ENCODE measurements around the gene CELSR3.

CELSR3 gene

DNA sequence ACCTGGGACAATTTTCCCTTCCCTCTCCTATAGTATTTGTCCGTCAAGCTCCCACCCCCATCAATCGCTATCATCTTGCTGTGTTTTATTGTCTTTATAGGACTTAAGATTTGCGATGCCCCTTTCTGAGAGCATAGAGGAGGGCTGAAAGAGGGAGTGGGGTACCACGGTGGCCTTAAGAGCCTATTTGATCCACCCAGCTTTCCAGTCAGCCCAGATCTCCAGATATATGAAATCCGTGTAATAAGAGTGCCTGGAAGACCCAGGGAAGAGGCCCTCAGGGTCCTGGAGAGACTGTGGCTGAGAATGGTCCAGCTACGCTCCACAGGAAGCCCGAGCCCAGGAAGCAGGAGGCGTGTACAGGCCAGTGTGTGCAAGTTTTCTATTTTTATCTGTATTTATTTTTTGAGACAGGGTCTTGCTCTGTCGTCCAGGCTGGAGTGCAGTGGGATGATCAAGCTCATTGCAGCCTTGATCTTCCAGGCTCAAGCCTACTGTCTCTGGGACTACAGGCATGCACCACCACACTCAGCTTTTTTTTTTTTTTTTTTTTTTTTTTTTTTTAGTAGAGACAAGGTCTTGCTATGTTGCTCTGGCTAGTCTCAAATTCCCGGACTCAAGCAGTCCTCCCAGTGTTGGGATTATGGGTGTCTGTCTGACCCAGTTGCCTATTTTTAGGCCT lies 24.0 kb upstream of the CELSR3 start:
- no peak for DNase-seq

DNA sequence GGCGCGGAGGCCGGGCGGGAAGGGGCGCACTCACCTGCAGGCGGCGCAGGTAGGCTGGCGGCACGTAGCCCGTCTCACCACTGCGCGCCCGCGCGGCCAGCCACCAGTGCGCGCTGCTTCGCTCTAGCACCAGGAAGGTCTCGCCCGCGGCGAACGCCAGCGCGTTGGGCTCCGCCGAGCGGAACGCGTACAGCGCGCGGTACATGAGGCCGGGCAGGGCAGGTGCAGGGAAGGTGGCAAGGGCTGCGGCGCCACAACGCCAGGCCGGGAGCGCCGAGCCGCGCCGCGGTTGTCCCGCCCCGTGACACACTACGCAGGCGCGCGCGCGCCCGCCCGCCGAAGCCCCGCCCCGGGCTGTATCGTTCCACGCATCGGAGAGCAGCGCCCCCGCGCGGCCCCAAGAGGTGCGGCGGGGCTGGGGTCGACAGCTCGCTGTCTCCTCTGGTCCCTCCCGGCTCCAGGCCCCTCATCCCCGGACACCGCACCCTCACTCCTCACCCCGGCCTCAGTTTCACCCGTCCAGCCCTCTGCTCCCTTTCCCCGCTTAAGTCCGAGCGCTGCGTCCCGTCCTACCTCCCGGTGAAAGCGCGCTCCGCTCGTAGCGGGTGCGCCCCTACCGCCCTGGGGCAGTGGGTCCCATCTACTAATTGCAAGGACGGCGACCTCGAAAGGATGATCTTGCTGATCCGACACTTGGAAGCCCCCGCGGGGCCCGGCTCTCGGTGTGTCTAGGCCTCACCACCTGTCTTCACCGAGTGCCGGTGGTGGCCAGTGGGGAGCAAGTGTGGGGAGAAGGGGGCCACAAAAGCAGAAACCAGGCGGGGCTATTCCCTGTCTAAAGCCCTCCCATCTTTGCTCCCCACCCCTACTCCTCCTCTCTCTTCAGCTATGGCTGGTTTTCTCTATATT lies 23.2 kb upstream of the CELSR3 start, which contains the start of gene NCKIPSD:
Gene NCKIPSD, minus strand, starts transcription at position 313 of the 909 bp plus-strand sequence. Its CDS starts 108 bp downstream, at position 205.
- peak; percentile 93 for DNase-seq

DNA sequence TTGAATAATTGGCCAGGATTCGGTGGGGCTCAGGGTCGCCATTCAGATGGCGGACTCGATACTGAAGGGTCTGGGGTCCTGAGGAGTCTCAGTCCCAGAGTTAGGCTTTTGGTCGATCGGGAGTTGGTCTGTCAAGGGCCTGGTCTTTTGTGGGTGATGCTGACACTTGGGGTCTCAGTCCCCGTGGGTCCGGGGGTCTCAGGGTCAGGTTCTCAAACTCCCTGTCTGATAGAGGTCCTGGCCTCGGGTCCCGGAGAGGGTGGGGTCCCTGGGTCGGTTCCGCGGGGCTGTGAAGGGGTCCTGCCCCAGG lies 22.6 kb upstream of the CELSR3 start:
- DNase-seq = no peak

DNA sequence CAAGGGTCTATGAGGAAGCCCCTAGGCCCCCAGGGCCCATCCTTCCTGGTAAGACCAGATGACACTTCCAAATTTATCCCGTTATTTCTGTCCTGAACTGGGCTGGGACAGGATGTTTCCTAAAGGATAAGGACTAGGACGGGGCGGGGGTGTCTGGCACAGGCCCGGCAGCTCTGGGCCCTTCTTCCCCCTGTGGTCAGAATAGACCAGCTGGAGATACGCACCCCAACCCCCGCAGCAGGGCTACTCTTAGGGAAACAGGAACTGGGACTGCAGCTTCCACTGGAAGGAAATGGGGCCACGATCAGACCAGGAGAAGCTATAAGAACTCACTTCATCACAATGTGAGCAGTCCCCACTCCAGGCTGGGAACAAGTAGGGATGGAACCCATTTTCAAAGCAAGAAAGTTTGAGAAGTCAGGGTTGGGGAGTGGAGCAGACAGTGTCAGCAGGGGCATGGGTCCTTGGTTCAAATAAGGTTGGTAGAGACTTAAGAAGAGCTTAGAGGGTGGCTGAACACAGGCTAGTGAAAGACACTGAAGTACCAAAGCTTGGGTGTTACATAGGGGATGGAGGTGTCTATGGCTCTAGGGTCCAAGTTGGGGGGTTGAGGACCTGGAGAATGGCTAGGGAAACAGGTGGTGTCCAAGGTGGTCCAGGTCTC lies 21.9 kb upstream of the CELSR3 start:
- peak; percentile 61 for DNase-seq

DNA sequence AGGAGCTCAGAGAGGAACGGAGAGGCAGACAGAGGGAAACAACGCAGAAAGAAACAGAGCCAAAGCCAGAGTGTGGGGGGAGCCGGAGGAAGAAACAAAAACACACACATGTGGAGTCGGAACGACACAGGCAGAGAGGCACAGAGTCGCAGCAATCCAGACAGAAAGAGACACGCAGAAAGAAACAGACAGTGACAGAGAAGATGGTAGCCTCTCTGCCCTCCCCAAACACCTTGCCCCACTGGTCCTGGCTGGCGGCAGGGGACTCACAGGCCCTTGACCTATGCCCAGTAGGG lies 21.3 kb upstream of the CELSR3 start:
- DNase-seq = no peak

DNA sequence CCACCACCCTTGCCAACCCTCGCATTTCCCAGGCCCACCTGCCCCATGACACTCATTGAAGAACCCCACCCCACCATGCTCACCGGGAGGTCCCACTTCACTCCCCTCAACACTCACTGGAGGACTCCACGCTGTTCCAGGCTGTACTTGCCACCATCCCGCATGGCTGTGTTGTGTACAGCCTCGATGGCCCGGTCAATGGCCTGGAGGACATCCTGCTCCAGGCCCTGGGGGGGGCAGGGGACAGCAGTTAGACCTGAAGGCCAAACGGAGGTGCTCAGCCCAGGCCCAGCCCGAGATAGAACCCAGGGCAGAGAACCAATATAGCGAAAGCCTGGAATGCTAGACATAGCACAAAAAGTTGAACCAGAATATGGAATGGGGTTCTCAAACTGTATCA lies 20.1 kb upstream of the CELSR3 start:
- DNase-seq = no peak

DNA sequence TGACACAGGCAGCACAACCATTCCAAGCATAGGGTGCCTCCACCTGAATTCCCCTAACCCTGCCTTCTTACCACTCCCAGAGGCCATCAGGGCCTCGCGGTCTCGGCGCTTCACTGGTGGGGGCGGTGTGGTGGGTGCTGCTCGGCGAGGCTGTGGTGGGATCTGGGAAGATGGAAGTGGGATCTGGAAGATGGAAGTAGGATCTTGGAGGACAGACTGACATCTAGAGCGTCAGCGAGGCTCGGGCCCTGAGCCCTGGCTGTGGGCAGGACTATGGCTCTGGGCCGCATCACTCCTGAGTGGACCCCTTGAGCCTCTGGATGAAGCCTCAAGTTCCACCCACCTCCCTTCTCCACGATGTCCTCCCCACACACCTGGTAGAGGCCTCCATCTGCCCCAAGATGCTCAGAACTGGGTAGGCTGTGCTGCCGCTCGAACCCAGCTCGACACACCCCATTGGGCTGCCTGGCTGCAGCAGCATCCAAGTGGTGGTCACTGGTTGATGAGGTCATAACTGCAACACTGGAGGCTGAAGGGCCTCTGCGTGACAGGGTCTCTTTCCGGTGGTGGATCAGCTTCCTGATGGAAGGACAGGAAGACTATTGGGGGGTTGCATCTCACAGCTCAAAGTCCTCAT lies 19.4 kb upstream of the CELSR3 start:
- no peak for DNase-seq

DNA sequence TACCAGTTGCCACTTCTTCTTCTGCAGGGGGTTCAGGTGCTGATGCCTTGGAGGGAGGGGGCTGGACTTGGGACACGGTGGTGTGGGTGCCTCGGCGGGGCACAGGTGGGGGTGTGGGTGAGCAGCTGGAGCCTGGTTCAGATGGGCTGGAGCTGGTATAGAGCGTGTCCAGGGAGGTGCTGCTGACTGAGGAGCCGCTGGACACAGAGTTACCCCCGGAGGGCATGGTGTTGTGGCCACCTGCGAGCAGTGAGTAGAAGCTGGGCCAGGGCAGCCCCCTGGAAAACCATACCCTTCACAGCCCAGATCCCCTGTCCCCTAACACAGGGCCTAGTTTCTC lies 18.8 kb upstream of the CELSR3 start:
- DNase-seq = no peak

DNA sequence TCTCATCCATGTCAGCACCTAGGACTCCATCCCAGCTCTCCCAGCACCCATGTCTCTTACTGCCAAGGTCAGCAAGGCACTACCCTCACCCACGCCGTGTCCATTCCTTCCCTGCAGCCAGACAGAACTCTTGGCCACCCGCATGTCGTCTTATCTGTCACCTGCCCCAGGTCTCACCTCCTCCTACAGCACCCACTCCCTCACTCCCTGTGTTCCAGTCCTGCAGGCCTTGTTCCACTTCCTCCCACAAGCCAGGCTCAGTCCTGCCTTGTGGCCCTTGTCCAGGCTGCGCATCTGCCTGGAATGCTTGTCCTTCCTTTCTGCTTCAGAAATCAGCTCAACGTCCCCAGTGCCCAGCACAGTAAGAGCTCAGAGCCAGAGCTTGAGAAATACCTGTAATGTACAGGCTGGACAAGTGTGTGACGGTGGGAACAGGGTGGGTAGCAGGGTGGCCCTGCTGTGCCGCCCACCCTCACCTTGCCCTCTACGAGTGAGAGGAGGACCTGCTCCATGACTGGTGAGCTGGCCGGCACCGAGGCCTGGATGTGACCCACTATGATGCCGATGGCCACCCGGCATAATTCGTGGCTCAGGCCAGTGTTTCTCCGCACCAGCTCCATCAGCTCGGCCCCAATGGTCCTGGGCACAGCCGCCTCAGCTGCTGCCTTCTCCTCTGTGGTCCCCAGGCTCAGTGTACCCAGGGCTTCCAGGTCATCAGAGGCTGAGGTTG lies 18.3 kb upstream of the CELSR3 start:
- DNase-seq = no peak

DNA sequence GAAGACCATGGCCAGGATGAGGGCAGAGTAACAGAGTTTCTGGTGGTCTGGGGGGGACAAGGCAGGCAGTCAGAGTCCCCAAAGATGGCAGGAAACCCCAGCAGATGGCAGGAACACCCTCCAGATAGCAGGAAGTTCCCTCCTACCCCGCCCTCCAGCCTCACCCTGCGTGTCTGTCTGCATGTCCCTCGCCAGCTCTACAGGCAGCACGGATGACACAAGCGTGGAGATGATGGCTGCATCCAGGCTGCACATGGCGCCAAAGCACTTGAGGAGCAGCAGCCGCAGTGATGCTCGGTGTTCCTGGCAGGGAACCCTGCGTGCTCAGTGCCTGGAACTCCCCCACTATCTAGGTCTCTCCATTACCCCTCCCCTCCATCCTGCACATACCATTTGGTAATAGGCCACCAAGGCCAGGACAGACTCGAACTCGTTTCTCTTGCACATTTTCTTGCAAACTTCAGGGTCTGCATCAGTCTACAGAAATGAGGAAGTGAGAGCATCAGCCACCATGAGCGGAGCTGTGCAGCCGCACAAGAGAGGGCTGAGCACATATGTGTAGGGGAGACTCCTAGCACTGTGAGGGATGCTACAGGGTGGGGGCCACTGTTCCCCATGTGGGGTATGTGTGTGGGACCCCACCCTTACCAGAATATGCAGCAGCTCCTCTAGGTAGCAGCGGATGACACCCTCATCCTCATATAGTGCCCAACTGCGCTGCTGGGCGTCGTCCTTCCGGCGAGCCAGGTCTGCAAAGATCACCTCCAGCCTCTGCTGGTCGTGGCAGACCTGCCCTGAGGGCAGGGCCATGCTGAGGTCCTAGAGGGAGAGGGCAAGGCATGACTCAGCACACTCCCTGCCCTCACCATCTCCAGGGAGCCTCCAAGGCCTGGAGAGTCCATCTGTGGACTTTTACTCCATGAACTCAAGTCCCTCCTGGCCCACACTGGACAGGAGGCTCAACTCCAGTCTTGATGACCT lies 17.0 kb upstream of the CELSR3 start:
- DNase-seq = peak; percentile 61

DNA sequence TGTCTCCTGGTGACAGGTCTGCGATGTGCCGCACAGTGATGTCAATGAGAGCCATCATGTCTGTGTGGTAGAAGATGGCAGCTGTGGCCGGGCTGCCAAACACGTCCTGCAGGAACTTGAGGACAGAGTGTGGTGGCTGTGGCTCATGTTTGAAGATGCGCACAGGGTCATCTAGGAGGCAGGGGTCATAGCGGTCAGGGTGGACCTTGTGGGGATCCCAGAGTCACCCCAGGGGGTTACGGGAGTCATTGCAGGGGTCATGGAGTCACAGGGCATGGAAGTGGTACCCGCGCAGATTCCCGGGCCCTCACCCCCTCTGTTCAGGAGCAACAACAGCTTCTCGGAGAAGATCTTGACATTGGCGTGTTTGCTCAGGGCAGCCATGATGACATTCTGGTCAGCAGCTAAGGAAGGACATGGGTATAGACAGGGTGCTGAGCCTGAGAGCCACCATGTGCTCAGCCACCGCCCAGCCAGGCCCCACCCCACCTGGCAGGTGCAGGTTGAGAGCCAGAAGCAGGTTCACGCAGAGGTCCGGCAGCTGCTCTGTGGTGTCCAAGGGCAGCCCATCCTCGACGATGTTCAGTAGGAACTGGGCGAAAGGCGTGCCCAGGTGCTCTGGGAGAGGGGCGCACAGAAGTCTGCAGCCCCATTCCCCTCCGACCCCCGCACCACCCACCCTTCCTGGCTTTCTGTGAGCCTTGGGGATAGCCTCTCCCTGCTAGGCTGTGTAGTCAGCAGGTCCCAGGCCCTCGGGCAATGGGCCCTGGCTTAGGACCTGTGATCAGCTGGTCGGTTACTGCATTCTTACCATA lies 16.1 kb upstream of the CELSR3 start:
- DNase-seq = no peak

DNA sequence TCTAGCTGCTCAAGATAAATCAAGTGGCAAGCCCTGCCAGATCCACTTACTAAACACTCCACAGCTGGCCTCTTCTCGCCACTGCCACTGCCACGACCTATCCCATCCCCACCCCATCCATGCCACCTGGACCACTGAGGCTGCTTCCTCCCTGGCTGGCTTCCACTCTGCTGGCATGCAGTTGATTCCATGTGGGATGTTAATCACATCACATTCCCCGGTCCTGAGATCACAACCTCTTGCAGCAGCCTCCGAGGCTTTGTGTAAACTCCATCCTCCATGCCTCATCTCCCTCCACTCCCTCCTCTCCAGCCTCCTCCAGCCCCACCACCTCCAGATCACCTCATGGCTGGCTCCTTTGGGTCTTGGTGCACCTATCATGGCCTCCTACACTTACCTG lies 15.4 kb upstream of the CELSR3 start:
- DNase-seq = no peak

DNA sequence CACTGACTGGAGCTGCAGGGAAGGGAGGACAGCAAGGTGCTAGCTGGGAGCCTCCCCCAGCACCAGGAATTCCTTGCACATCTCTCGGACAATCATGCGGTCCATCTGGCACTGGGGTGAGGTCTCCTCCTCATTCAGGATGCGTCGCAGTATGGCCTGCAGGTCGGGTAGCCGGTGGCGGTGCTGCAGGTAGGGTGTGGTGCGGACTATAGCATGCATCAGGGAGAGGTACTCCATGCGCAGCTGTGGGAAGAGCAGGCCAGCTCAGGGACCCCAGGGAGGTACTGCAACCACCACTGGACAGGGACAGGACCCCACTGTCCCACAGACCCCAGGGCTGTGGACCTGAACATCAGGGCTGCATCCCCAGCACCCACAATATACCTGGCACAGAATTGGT lies 11.8 kb upstream of the CELSR3 start:
- DNase-seq = no peak

DNA sequence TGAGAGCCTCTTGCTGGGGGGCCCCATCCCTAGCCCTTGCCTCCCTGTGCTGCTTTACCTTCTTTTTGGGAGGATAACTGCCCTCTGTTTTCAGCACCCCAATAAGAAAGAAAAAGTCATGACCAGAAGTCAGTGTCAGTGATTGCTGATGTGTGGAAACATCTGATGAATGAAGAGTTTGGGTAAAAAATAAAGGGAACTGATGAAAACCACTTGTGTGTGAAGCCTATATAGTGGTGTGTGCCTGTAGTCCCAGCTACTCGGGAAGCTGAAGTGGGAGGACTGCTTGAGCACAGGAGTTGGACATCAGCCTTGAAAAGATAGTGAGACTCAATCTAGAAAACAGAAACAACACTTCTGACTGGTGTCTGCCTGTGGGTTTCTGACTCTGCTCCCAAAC lies 9.8 kb upstream of the CELSR3 start:
- no peak for DNase-seq

DNA sequence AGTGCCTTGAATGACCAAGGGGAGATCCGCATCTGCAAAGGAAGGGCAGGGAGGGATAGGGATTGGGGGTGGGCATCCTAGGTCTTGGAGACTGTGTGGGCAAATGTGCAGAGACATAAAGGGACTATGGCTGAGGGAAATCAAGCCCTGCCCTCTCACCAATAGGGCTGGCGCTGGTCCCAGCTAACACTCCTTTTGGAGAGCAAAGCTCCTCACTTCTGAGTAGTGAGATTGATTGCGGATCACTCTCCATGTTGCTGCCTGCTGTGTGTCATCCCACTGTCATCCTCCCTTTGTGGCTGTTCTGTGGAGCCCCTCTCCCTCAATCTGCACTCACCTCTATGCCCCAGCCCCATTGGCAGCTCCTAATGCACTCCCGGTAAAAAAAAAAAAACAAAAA lies 2.2 kb upstream of the CELSR3 start:
- DNase-seq = no peak

DNA sequence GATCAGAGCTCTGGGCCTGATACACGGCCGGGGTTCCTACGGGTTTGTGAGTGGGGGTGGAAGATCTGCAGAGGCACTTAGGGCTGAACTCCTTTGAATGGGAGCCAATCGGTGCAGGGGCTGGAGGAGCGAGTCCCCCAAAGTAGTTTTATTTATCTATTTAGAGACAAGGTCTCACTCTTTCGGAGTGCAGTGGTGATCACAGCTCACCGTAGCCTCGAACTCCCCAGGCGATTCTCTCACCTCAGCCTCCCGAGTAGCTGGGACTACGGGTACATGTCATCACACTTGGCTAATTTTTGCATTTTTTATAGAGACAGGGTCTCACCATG lies 1.6 kb upstream of the CELSR3 start:
- no peak for DNase-seq

DNA sequence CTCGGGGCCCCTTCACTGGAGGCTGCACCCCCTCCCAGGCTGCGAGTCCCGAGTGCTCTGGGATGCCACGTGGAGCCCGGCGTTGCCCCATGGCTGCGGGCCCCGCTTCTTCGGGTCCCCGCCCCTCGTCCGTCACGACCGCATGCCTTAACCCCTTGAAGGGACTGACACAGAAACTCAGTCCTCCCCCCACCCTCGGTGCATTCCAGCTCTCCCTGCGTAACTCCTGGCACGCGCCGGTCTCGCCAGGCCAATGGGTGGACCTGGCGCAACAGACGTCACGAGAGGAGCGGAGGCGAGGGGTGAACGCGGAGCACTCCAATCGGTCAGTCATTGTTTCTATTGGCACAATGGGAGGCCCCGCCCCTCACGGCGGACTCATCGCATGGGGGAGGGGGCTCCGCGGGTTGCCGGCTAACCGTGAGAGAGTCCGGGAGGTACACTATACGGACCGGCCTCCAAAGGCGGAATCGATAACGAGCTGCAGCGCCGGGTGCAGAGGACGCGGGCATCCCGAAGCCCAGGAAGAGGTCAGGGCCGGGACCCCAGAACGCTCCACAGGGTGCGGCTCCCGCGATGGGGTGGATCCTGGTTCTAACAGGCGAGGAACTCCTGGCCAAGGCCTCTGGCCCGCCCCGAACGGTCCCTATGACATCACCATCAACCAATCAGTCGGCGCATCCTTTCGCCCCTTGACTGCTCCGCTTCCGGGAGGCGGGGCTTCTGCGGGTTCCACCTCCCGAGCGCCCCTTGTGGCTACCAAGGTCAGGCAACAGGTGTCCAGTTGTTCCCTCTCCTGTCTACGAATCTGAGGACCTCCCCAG lies 1.0 kb upstream of the CELSR3 start:
- DNase-seq = peak; percentile 99

DNA sequence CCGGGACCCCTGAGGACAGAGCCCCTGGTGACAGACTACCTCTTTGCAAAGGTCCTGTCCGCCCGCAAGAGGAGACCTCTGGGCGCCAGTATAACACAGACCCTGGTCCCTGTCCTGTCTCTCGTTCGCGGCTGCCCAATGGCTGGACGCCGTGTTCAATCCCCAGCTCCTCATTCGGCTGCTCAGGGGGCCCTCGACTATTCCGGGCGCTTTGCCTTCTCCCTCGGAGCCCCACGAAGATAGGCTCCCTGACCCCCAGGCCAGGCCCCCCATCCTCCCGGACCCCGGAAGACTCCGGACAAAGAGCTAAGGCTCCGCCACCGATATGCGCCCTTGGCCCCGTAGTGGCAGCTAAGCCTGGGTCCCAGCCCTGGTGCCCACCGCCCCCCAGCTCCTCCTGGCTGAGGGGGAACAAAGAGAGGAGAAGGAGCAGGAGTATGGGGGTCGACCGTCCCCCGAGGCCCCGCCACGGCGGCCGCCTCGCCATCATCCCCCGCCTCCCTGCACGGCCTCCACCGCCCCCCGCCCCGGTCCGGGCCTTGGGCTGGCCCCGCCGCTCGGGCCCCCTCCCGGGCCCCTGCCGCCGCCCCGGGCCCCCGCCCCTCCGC lies 437 bp downstream of the CELSR3 start:
- peak; percentile 22 for DNase-seq

DNA sequence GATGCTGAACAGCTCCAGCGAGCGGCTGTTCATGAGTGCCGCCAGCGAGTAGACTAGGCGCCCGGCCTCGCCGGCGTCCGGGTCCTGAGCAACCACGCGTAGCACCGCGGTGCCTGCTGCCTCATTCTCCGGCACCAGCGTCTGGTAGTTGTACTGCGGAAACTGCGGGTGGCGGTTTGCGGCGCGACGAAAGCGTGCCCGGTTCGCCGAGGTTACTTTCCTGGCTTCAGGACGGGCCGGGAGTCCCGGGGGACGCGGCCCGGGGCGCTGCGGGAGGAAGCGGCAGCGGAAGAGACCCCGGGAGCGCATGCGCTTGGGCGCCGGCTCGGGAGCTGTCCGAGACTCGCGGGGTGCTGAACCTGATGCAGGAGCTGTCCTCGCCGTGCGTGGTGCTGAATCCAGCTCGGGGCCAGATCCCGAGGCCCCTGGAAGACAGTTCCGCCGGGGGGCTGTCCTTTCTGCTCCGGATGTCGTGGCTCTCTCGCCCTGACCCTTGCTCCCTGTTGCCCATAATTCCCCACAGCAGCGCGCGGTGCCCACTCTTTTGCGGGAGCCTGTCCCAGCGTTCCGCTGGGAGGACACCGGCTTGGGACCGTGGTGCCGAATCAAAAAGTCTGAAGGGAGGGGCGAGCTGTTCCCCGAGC lies 1.1 kb downstream of the CELSR3 start:
- peak; percentile 81 for DNase-seq

Data from hematopoietic multipotent progenitor cell treated with erythropoietin and hydrocortisone succinate and interleukin-3 and kit ligand, for 4 days (in vitro differentiated cells).